ENCODE data around the gene ZBTB22. TPM values are rescaled to one million over a fixed set of nuclear protein-coding genes. Genes with fewer than 3 reads are reported as not detected.
"Not testable (repeated sequence)": the region's sequence is repeated elsewhere in the genome, so short reads cannot be mapped to it uniquely, and the experiment has no call there.

Gene ZBTB22
- total RNA-seq, 6 experiments from 2014 or later: 15.2 to 19.9 (median 17.0) TPM

GRCh38 chr6:33356295-33356694 lies 38.8 kb upstream of the ZBTB22 start:
- Mint-ChIP-seq H3K4me3 (no peak overlapping the region), H3K27ac (no peak overlapping the region), H3K4me1 (ENCODE audit: low read depth) (no peaks in the 10 kb centered on the region; the same call in 1 of the 2 replicates), H3K27me3 (ENCODE audit: insufficient read depth) (peaks cover 54% of the 10 kb centered on the region), H3K36me3 (ENCODE audit: low read depth) (no peaks in the 10 kb centered on the region), H3K9me3 (no peaks in the 10 kb centered on the region; the same call in 1 of the 2 replicates)
- no peak for DNase-seq
- no peak for TF ChIP-seq CTCF (IDR thresholded peaks at IDR 0.05)

- not testable (repeated sequence) for H3K4me3 Mint-ChIP-seq; H3K4me1 Mint-ChIP-seq (ENCODE audit: low read depth); H3K9me3 Mint-ChIP-seq; DNase-seq; H3K27ac Mint-ChIP-seq; H3K36me3 Mint-ChIP-seq (ENCODE audit: low read depth)
- H3K27me3 Mint-ChIP-seq (ENCODE audit: insufficient read depth): peaks cover 52% of the 10 kb centered on the region
Measured at GRCh38 chr6:33355860-33356259, 38.3 kb upstream of the ZBTB22 start.

GRCh38 chr6:33347816-33348215 lies 30.3 kb upstream of the ZBTB22 start:
- no peak for DNase-seq
- no peak overlapping the region for H3K27ac Mint-ChIP-seq
- H3K9me3 Mint-ChIP-seq: no peaks in the 10 kb centered on the region
- H3K4me3 Mint-ChIP-seq: no peak overlapping the region
- no peak for TF ChIP-seq CTCF (IDR thresholded peaks at IDR 0.05)
- H3K36me3 Mint-ChIP-seq (ENCODE audit: low read depth): no peaks in the 10 kb centered on the region; the same call in 1 of the 2 replicates
- H3K4me1 Mint-ChIP-seq (ENCODE audit: low read depth): peaks cover 19% of the 10 kb centered on the region
- H3K27me3 Mint-ChIP-seq (ENCODE audit: insufficient read depth): peaks cover 62% of the 10 kb centered on the region

GRCh38 chr6:33346972-33347371 lies 29.4 kb upstream of the ZBTB22 start:
- peak; percentile 17 for DNase-seq
- not testable (repeated sequence) for H3K9me3 Mint-ChIP-seq

GRCh38 chr6:33344701-33345697 lies 27.5 kb upstream of the ZBTB22 start:
- H3K4me1 Mint-ChIP-seq (ENCODE audit: low read depth): peaks cover 19% of the 10 kb centered on the region
- no peaks in the 10 kb centered on the region; the same call in 1 of the 2 replicates for H3K36me3 Mint-ChIP-seq (ENCODE audit: low read depth)
- TF ChIP-seq CTCF (IDR thresholded peaks at IDR 0.05): peak; percentile 76
- H3K4me3 Mint-ChIP-seq: peak overlapping the region; percentile 7; the same call in 1 of the 2 replicates
- DNase-seq: peak; percentile 73
- no peaks in the 10 kb centered on the region for H3K9me3 Mint-ChIP-seq
- no peak overlapping the region for H3K27ac Mint-ChIP-seq
- peaks cover 50% of the 10 kb centered on the region for H3K27me3 Mint-ChIP-seq (ENCODE audit: insufficient read depth)

More at GRCh38 chr6:33346972-33347371, 29.4 kb upstream of the ZBTB22 start:
- H3K27ac Mint-ChIP-seq; H3K4me3 Mint-ChIP-seq; H3K36me3 Mint-ChIP-seq (ENCODE audit: low read depth): not testable (repeated sequence)
- Mint-ChIP-seq H3K4me1 (ENCODE audit: low read depth) (peaks cover 19% of the 10 kb centered on the region), H3K27me3 (ENCODE audit: insufficient read depth) (peaks cover 61% of the 10 kb centered on the region)

GRCh38 chr6:33343953-33344611 lies 26.5 kb upstream of the ZBTB22 start:
- Mint-ChIP-seq H3K27ac (no peak overlapping the region), H3K27me3 (ENCODE audit: insufficient read depth) (peaks cover 41% of the 10 kb centered on the region), H3K4me1 (ENCODE audit: low read depth) (peaks cover 19% of the 10 kb centered on the region), H3K9me3 (no peaks in the 10 kb centered on the region), H3K36me3 (ENCODE audit: low read depth) (no peaks in the 10 kb centered on the region; the same call in 1 of the 2 replicates), H3K4me3 (no peak overlapping the region)
- no peak for DNase-seq
- no peak for TF ChIP-seq CTCF (IDR thresholded peaks at IDR 0.05)

- H3K36me3 Mint-ChIP-seq (ENCODE audit: low read depth); H3K4me3 Mint-ChIP-seq; H3K27ac Mint-ChIP-seq; DNase-seq; H3K9me3 Mint-ChIP-seq: not testable (repeated sequence)
- peaks cover 38% of the 10 kb centered on the region for H3K27me3 Mint-ChIP-seq (ENCODE audit: insufficient read depth)
- H3K4me1 Mint-ChIP-seq (ENCODE audit: low read depth): peaks cover 19% of the 10 kb centered on the region
Measured at GRCh38 chr6:33343606-33343952, 26.0 kb upstream of the ZBTB22 start.
